GM12801 (cell line): ENCODE measurements around the gene RPS15A.

ENCODE experiments used
- CTCF ChIP-seq: IDR thresholded peaks from one replicate; pipeline ENCODE4 v1.5.1; 2011; ENCODE audit warnings: control low read depth; ENCODE audit not compliant: insufficient read length; ENCODE audit errors: extremely low read depth

The RPS15A gene

DNA sequence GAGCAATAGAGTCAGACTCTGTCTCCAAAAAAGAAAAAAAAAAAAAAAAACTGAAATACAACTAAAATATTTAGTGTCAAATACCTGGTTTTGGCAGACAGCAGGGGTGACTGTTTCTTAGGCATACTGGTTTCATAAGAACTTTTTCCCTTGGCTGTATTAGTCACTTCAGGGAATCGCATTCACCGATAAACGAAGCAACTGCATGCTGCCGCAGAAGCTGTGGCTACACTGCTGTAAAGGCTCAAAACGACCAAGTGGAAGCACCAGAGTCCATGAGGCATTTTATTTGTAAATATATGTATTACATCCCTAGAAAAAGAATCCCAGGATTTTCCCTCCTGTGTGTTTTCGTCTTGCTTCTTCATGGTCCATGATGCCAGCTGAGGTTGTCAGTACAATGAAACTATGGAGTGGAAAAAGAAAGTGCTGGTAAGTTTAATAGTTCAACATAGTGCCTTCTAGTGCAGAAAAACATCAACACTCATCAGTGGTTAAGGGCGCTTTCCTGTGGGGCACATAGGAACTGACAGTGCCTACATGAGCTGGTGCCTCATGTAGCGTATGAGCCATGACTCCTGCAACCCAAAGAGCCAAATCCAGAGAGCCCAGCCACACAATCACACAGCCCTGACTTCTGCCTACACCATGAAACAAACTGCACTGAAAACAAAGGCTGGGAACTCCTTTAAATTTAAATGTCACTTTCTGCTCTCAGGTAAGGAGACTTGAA is 7.3 kb downstream of the RPS15A start:
- no peak for TF ChIP-seq CTCF
